T-helper 1 cell treated with Interleukin-12 subunit alpha and Interleukin-12 subunit beta and Interleukin-4 antibody, amounts not matched to agents 30 μg/mL and 1 μg/mL, for 36 hours (primary cell): ENCODE results near the gene GFRA3.

Experiments used
- H3K27ac Mint-ChIP-seq: one replicate; pipeline ENCODE4 v1.8.0; 2021; ENCODE audit warnings: mild to moderate bottlenecking, mixed read lengths
- H3K27me3 Mint-ChIP-seq: one replicate; pipeline ENCODE4 v1.8.0; 2021; ENCODE audit warnings: low read depth, mixed read lengths
- H3K36me3 Mint-ChIP-seq: one replicate; pipeline ENCODE4 v1.8.0; 2021; ENCODE audit warnings: low read depth, mixed read lengths
- H3K4me1 Mint-ChIP-seq: one replicate; pipeline ENCODE4 v1.8.0; 2021; ENCODE audit warnings: low read depth, mixed read lengths
- H3K4me3 Mint-ChIP-seq: one replicate; pipeline ENCODE4 v1.8.0; 2021; ENCODE audit warnings: mild to moderate bottlenecking, moderate library complexity, mixed read lengths
- H3K9me3 Mint-ChIP-seq: one replicate; pipeline ENCODE4 v1.8.0; 2021; ENCODE audit warnings: mixed read lengths

The GFRA3 gene

DNA sequence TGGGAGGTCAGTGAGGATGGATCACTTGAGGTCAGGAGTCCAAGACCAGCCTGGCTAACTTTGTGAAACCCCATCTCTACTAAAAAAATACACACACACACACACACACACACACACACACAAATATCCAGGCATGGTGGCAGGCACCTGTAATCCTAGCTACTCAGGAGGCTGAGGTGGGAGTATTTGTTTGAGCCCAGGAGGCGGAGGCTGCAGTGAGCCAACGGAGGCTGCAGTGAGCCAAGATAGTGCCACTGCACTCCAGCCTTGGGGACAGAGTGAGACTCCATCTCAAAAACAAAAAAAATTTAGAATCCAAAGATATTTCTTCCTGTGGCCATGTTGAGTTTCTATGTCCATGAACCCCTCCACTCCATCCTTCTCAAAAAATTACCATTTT is 39.8 kb downstream of the GFRA3 start:
- Mint-ChIP-seq H3K9me3 (no peaks in the 10 kb centered on the region), H3K27me3 (peaks cover 24% of the 10 kb centered on the region), H3K4me1 (no peaks in the 10 kb centered on the region), H3K36me3 (no peaks in the 10 kb centered on the region), H3K4me3 (no peak overlapping the region), H3K27ac (no peak overlapping the region)

DNA sequence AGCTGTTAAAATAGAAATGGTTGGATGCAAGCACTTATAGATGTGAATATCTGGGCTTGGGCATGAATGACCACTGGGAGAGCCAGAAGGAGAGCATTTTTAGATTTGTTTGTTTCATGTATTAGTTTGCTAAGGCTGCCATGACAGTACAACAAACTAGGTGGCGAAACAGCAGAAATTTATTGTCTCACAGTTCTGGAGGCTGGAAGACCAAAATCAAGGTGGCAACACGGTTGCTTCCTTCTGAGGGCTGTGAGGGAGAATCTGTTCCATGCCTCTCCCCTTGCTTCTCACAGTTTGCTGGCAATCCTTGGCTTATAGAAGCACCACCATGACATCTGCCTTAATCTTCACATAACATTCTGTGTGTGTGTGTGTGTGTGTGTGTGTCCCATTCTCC is 41.1 kb downstream of the GFRA3 start:
- H3K4me1 Mint-ChIP-seq, result no peaks in the 10 kb centered on the region
- H3K36me3 Mint-ChIP-seq, result no peaks in the 10 kb centered on the region
- H3K9me3 Mint-ChIP-seq, result no peaks in the 10 kb centered on the region
- H3K27ac Mint-ChIP-seq, result no peak overlapping the region
- H3K4me3 Mint-ChIP-seq, result no peak overlapping the region
- peaks cover 20% of the 10 kb centered on the region for H3K27me3 Mint-ChIP-seq

DNA sequence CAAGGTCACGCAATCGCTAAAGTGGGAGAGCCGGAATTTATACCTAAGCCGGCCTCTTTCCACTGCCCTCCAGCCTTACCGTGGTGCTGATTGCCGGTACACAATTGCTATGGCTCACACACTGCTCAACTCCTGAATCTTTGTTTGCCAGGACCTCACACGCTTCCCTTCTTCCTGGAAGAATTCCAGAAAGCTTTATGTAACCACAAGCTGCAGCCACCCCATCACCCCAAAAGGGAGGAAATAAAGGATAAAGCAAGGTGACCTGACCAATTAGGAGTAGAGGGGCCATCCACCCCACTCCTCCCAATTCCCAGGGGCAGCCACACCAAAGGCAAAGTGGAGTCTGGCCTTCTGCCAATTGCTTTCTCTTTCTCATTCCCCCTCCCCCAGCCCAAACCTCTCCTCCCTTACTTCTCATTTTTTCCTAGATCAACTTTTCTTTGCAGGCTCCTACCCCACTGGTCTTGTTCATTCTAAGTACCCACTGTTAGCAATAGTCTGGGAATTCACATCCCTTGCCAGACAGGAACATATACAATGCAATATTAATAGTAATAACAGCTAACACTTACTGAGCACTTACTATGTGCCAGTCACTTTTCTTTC is 43.3 kb downstream of the GFRA3 start:
- no peaks in the 10 kb centered on the region for H3K36me3 Mint-ChIP-seq
- H3K27me3 Mint-ChIP-seq, result peaks cover 20% of the 10 kb centered on the region
- peaks cover under 1% of the 10 kb centered on the region for H3K9me3 Mint-ChIP-seq
- no peak overlapping the region for H3K4me3 Mint-ChIP-seq
- no peaks in the 10 kb centered on the region for H3K4me1 Mint-ChIP-seq
- H3K27ac Mint-ChIP-seq, result no peak overlapping the region

DNA sequence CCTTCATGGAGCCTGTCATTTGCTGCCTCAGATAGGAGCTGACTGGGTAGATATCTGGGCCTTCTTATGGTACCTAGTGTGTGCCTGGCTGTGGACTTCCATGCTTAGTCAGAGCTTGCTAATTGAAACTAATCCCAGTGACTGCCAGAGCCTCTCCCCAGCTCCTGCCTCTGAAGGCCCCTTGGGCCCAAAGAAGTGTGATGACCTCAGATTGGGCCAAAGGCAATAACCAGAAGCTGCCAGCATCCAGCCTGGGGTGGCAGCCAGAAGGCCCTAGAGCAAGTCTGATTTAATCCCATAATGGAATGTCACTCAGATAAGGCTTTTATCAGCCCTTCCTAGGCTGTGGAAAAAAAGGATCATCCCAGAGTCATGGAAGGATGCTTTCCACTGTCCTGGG is 44.2 kb downstream of the GFRA3 start:
- Mint-ChIP-seq H3K4me1 (no peaks in the 10 kb centered on the region), H3K9me3 (peaks cover 4% of the 10 kb centered on the region), H3K27me3 (peaks cover 25% of the 10 kb centered on the region), H3K4me3 (no peak overlapping the region), H3K27ac (no peak overlapping the region), H3K36me3 (no peaks in the 10 kb centered on the region)

DNA sequence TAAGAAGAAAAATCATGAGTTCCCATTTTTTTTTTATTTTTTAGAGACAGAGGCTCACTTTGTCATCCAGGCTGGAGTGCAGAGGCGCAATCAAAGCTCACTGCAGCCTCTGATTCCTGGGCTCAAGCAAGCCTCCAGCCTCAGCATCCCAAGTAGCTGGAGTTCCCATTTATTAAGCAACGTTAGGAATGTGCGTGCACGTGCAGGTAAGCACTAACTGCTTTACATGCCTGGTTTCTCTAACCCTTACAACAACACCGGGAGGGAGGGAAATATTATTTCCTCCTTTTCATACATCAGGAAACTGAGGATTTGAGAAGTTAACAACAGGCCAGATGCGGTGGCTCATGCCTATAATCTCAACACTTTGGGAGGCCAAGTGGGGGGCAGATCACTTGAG is 45.0 kb downstream of the GFRA3 start:
- Mint-ChIP-seq H3K4me1 (no peaks in the 10 kb centered on the region), H3K9me3 (peaks cover 4% of the 10 kb centered on the region), H3K27me3 (peaks cover 21% of the 10 kb centered on the region), H3K27ac (no peak overlapping the region), H3K36me3 (no peaks in the 10 kb centered on the region), H3K4me3 (no peak overlapping the region)

DNA sequence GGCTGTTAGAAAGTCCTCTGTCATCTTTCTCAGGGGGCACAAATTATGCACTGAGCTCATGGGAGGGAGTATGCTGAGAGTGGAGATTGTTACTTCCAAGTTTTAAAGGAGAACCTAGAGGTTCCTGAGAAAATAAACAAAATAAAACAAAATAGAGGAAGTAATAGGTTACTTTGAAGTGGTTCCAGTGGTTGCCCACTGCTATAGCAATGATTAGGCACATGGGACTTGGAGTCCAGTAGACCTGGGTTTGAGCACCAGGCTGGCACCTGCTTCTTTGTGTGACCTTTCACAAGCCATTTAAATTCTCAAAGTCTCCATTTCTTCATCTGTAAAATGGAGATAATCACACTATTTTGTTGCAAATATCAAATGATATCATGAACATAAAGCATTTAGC is 47.5 kb downstream of the GFRA3 start:
- peaks cover 4% of the 10 kb centered on the region for H3K9me3 Mint-ChIP-seq
- H3K4me1 Mint-ChIP-seq, result peaks cover 3% of the 10 kb centered on the region
- no peak overlapping the region for H3K27ac Mint-ChIP-seq
- H3K4me3 Mint-ChIP-seq, result no peak overlapping the region
- H3K36me3 Mint-ChIP-seq, result no peaks in the 10 kb centered on the region
- H3K27me3 Mint-ChIP-seq, result peaks cover 32% of the 10 kb centered on the region

DNA sequence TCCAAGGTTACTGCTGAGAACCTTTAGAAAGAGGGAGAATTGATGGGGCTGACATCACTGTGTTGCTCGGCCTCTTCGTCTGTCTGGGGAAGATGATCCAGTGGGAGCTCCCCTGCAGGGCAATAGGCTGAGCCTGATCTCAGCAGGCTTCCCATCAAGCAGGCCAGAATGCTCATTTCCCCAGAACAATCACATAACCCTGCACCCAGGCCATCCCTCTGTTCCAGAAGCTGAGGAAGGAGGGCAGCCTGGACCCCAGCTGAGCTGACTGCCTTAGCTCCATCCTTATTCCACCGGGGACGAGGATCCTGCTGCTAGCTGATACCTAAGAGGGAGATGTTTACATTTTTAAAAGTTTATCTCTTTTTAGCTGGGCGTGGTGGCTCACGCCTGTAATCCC is 49.7 kb downstream of the GFRA3 start:
- Mint-ChIP-seq H3K27me3 (peaks cover 24% of the 10 kb centered on the region), H3K27ac (no peak overlapping the region), H3K4me1 (peaks cover 3% of the 10 kb centered on the region), H3K9me3 (peaks cover 4% of the 10 kb centered on the region), H3K4me3 (no peak overlapping the region), H3K36me3 (no peaks in the 10 kb centered on the region)

DNA sequence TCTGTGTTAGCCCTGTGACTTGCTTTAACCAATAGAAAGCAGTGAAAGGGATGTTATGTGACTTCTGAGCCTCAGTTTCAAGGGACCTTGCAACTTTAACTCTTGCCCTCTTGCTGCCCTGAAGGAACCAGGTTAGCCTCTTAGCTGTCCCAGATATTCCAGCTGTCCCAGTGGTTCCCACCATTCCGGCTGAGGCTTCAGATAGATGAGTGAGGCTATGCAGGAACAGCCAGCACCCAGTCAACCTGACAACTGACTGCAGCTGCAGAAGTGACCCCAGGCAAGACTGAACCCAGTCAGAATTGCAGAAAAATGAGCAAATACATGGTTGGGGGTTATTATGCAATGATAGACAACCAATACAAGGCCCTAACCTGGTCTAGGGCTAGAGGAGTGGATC is 50.9 kb downstream of the GFRA3 start:
- Mint-ChIP-seq H3K27me3 (peaks cover 19% of the 10 kb centered on the region), H3K36me3 (no peaks in the 10 kb centered on the region), H3K9me3 (peaks cover 4% of the 10 kb centered on the region), H3K4me3 (no peak overlapping the region), H3K4me1 (peaks cover 3% of the 10 kb centered on the region), H3K27ac (no peak overlapping the region)

DNA sequence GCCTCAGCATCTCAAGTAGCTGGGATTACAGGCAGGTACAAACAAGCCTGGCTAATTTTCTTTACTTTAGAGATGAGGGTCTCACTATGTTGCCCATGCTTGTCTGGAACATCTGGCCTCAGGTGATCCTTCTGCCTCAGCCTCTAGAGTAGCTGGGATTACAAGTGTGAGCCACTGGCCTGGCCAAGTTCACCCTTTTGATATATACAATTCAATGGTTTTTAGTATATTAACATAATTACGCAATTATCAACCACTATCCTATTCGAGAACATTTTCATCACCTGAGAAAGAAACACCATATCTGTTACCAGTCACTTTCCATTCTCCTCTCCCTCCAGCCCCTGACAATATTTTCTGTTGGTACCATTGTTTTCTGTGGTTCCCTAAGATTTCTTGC is 57.6 kb downstream of the GFRA3 start:
- peaks cover 4% of the 10 kb centered on the region for H3K36me3 Mint-ChIP-seq
- no peak overlapping the region for H3K4me3 Mint-ChIP-seq
- peaks cover 3% of the 10 kb centered on the region for H3K27me3 Mint-ChIP-seq
- peaks cover 10% of the 10 kb centered on the region for H3K4me1 Mint-ChIP-seq
- no peak overlapping the region for H3K27ac Mint-ChIP-seq
- H3K9me3 Mint-ChIP-seq, result no peaks in the 10 kb centered on the region

DNA sequence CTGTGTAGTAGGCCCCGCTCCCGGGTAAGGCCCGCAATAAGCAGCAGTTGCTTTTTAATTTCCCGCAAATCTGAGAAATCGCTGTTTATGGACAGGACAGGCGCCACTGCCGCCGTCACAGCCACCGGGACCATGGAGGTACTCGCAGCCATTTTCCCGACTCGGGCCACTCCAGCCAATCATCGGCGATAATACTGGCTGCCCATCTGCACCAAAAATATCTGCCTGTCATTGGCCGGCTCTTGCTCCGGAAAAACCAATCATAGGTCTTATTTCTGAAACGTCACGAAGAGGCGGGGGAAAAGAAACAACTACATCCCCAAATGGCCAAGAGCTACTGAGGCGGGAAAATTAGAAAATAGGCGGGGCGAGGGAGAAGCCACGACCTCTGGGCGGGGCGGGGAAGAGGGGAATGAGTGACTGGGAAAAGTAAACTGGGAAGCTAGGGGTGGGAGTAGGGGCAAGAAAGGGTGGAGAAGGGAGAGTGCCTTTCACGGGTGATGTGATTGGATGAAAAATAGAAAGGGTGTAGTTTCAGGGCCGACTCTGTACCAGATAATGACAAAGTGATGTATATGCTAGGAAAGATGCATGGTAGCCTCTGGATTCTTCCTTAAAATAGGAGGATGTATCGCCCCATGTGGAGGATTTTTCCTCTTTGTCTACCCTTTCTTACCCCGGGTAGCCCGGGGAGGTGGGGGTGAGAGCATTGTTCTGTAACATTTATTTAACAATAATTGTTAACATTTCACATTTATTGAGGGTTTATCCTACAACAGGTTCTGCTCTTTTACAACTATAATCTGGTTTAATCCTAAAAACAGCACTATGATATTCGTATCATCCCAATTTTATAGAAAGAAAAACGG is 61.0 kb downstream of the GFRA3 start, which contains the start of gene CDC23:
Gene CDC23 (minus strand): TSS at position 163 of the 869 bp plus-strand sequence. CDS start 11 bp downstream, at position 152.
- Mint-ChIP-seq H3K27me3 (no peaks in the 10 kb centered on the region), H3K9me3 (no peaks in the 10 kb centered on the region), H3K4me1 (peaks cover 17% of the 10 kb centered on the region), H3K4me3 (peak within 1 kb of the TSS; percentile 93), H3K27ac (peak within 1 kb of the TSS; percentile 96), H3K36me3 (peaks cover 8% of the 10 kb centered on the region)

DNA sequence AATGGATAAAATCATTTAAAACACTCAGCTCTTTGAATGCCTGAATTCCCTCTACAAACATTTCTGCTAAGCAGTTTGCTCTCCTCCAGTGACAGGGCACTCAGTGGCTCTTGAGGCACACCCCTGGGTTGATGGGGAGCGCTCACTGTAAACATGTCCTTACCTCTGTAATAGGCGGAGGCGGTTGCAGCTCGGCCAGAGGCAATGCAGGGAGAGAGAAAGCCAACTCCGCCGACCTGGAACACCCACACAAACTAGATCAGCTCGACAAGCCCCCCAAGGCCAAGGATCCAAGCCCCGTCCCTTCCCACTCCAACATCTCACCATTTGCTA is 61.6 kb downstream of the GFRA3 start:
- Mint-ChIP-seq H3K27ac (peak overlapping the region; percentile 96), H3K27me3 (no peaks in the 10 kb centered on the region), H3K36me3 (peaks cover 8% of the 10 kb centered on the region), H3K9me3 (no peaks in the 10 kb centered on the region), H3K4me1 (peaks cover 17% of the 10 kb centered on the region), H3K4me3 (peak overlapping the region; percentile 93)

DNA sequence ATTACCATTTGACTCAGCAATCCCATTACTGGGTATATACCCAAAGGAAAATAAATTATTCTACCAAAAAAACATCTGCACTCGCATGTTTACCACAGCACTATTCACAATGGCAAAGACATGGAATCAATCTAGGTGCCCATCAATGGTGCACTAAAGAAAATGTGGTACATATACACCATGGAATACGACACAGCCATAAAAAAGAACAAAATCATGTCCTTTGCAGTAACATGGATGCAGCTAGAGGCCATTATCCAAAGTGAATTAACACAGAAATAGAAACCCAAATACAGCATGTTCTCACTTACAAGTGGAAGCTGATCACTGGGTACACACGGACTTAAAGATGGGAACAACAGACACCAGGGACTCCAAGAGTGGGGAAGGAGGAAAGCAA is 63.4 kb downstream of the GFRA3 start:
- H3K36me3 Mint-ChIP-seq, result peaks cover 8% of the 10 kb centered on the region

More for the DNA sequence above, 63.4 kb downstream of the GFRA3 start:
- Mint-ChIP-seq H3K27ac (peak overlapping the region; percentile 9), H3K9me3 (no peaks in the 10 kb centered on the region), H3K4me1 (peaks cover 17% of the 10 kb centered on the region), H3K27me3 (no peaks in the 10 kb centered on the region), H3K4me3 (peak overlapping the region; percentile 64)
